ENCODE measurements around the gene HCK.

Gene HCK

DNA sequence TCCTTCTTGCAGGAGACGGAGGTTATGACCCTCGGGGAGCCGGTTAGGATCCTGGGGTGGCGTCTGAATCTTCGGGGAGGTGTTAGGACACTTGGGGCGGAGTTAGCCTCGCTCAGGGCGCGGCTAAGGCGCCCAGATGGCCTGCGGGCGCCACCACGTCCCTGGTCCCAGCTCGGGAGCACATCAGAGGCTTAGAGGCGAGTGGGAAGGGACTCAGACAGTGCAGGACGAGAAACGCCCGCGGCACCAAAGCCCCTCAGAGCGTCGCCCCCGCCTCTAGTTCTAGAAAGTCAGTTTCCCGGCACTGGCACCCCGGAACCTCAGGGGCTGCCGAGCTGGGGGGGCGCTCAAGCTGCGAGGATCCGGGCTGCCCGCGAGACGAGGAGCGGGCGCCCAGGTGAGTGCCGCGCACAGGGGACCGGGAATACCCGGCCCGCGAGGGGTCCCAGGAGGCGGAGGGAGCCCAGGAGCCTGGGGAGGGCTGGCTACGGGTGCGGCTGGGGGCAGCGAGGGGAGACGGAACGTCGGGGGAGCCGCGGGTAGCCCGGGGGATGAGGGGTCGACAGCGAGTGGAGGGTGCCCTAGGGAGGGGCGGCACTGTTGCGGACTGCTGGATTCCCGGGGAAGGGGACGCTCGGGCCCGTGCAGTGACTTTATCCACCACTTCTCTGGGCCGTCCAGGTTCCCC is at the start of gene HCK:
TSS of gene HCK (plus strand) at position 153 of the 688 bp plus-strand sequence.
- Histone ChIP-seq H3K27ac (ENCODE audit: low read depth, low read length) (no peak within 1 kb of the TSS), H3K79me2 (ENCODE audit: control insufficient read depth, insufficient read depth, low read length, unreplicated experiment) (no peaks in the 10 kb centered on the region), H3K36me3 (ENCODE audit: insufficient read depth, low read length) (no peaks in the 10 kb centered on the region), H3K4me3 (ENCODE audit: low read depth, low read length) (no peak within 1 kb of the TSS), H3K27me3 (ENCODE audit: insufficient read depth, low read length) (peaks cover 85% of the 10 kb centered on the region), H2AFZ (ENCODE audit: low read length, unreplicated experiment) (no peak within 1 kb of the TSS), H3K4me1 (ENCODE audit: control insufficient read depth, insufficient read depth, low read length, unreplicated experiment) (no peaks in the 10 kb centered on the region)

DNA sequence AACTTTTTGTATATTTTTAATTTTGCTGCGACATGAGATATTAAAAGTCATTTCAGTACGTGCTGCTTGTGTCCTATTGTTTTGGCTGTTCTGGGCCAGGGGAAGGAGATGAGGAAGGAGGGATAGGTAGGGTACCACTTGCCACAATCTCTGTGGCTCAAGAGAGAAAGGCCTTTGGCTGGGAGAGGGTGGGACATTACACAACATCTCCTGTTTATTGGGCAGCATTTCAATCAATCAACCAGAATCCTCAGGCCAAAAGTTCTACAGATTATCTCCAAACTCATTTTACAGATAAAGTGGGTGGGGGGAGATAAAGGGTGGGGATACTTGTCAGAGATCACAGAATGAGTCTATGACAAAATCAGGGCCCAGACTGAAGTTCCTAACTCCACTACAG is 48.7 kb upstream of the HCK start:
- H2AFZ ChIP-seq (ENCODE audit: low read length, unreplicated experiment), result no peak overlapping the region
- H3K36me3 ChIP-seq (ENCODE audit: insufficient read depth, low read length), result no peaks in the 10 kb centered on the region
- H3K4me3 ChIP-seq (ENCODE audit: low read depth, low read length), result no peak overlapping the region
- H3K27me3 ChIP-seq (ENCODE audit: insufficient read depth, low read length), result no peaks in the 10 kb centered on the region
- H3K27ac ChIP-seq (ENCODE audit: low read depth, low read length), result no peak overlapping the region
- H3K4me1 ChIP-seq (ENCODE audit: control insufficient read depth, insufficient read depth, low read length, unreplicated experiment), result peaks cover 8% of the 10 kb centered on the region
- no peaks in the 10 kb centered on the region for H3K79me2 ChIP-seq (ENCODE audit: control insufficient read depth, insufficient read depth, low read length, unreplicated experiment)

DNA sequence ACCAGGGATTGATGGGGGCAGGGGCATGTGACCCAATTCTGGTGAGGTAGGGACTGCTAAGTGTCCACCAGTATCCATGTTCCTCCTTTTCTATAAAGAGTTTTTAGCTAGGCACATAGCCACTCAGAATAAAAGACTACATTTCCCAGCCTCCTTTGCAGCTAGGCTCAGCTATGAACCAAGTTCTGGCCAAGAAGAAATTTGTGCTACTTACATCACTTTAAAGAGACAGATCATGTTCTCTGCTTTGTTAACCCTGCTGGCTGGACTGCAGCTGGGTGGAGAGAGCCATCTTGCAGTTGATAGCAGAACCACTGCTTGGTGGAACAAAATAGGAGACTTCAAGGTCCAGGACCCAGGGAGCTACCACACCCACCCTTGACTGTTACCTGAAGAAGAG is 47.1 kb upstream of the HCK start:
- Histone ChIP-seq H3K4me3 (ENCODE audit: low read depth, low read length) (no peak overlapping the region), H2AFZ (ENCODE audit: low read length, unreplicated experiment) (no peak overlapping the region), H3K79me2 (ENCODE audit: control insufficient read depth, insufficient read depth, low read length, unreplicated experiment) (no peaks in the 10 kb centered on the region), H3K27ac (ENCODE audit: low read depth, low read length) (no peak overlapping the region), H3K27me3 (ENCODE audit: insufficient read depth, low read length) (peaks cover 2% of the 10 kb centered on the region), H3K4me1 (ENCODE audit: control insufficient read depth, insufficient read depth, low read length, unreplicated experiment) (peaks cover 8% of the 10 kb centered on the region), H3K36me3 (ENCODE audit: insufficient read depth, low read length) (no peaks in the 10 kb centered on the region)

DNA sequence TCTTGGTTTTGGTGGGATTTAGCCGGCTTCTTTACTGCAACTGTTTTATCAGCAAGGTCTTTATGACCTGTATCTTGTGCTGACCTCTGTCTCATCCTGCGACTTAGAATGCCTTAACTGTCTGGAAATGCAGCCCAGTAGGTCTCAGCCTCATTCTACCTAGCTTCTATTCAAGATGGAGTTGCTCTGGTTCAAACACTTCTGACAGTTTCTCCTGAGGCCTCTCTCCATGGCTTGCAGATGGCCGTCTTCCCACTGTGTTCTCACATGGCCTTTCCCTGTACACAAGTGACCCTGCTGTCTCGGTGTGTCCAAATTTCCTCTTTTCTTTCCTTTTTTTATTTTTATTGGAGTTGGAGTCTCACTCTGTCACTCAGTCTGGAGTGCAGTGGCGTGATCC is 46.0 kb upstream of the HCK start:
- H3K79me2 ChIP-seq (ENCODE audit: control insufficient read depth, insufficient read depth, low read length, unreplicated experiment), result no peaks in the 10 kb centered on the region
- no peaks in the 10 kb centered on the region for H3K36me3 ChIP-seq (ENCODE audit: insufficient read depth, low read length)
- peaks cover 8% of the 10 kb centered on the region for H3K4me1 ChIP-seq (ENCODE audit: control insufficient read depth, insufficient read depth, low read length, unreplicated experiment)
- H3K27me3 ChIP-seq (ENCODE audit: insufficient read depth, low read length), result peaks cover 11% of the 10 kb centered on the region
- H3K4me3 ChIP-seq (ENCODE audit: low read depth, low read length), result no peak overlapping the region
- H2AFZ ChIP-seq (ENCODE audit: low read length, unreplicated experiment), result no peak overlapping the region
- H3K27ac ChIP-seq (ENCODE audit: low read depth, low read length), result no peak overlapping the region

DNA sequence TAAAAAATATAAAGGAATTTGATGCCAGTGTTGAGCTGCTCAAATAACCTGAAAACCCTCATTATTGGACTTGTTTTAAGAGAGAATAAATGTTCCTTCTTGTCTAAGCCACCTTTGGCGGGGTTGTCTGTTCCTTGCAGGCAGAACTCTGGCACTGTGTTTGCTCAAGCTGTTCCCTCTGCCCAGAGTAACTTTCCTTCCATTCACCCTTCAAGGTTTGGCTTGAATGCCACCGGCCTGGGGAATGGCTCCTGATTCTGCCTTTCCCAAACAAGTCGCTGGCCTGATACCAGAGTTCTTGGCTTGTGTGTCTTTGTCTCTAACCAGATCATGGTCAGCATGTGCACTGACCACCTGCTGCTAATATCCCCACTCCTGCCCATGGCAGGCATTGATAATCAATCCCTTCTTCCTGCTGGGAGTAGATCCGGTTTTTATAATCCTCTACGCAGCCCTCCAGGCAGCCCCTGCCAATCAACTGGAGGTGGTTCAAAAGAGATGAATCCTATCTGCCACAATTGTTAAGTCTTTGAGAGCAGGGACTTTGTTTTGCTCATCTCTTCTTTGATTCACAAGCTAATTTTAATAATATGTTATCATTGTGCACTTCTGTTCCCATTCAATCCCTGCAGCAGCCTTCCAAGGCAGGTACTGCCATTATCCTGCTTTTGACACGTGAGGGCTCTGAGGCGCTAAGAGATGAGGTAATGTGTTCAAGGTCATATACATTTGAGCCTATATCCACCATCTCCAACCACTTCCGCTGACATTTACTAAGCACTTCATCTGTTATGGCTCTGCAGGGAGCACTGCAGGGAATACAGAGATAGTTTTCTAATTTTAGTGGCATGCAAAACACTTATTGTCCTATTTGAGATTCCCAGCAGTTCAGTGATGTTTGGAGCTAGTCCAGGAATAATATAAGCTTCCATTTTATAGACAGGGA is 44.9 kb upstream of the HCK start:
- Histone ChIP-seq H3K27me3 (ENCODE audit: insufficient read depth, low read length) (peaks cover 17% of the 10 kb centered on the region), H3K79me2 (ENCODE audit: control insufficient read depth, insufficient read depth, low read length, unreplicated experiment) (no peaks in the 10 kb centered on the region), H2AFZ (ENCODE audit: low read length, unreplicated experiment) (peak overlapping the region; percentile 9), H3K4me3 (ENCODE audit: low read depth, low read length) (no peak overlapping the region), H3K27ac (ENCODE audit: low read depth, low read length) (no peak overlapping the region), H3K36me3 (ENCODE audit: insufficient read depth, low read length) (no peaks in the 10 kb centered on the region), H3K4me1 (ENCODE audit: control insufficient read depth, insufficient read depth, low read length, unreplicated experiment) (peaks cover 8% of the 10 kb centered on the region)

DNA sequence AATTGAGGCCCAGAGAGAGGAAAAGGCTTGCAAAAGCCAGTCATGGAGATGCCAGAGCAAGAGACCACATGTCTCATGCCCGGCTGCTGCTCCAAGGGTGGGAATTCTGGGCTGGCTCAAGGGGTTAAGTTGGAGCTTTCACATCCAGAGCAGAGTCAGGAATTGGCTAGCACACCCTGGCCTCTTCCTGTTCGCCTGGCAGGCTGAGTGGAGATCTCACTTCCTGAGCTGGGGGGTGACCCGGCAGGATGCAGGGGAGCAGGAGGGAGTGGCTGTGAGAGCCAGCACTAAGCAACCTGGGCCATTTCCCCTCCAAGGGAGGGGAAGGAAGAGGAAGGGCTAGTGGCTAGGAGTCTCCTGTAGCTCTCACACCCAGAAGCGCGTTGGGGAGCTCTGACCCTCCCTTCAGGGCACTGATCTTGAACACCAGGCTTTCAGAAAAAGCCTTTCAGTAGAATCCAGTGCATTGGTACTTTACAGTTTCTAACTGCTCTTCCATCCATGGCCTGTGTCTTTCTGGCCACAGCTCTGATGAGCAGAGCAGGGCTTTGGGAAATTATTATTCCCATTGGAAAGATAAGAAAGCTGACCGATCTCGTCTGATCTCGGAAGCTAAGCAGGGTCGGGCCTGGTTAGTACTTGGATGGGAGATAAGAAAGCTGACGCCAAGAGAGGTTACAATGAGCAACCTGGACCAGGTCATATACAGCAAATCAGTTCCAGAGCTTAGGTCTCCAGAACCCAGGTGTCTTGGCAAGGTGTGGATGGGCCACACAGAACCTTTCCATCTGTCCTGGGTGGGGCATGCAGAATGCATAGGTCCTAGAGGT is 44.0 kb upstream of the HCK start:
- Histone ChIP-seq H2AFZ (ENCODE audit: low read length, unreplicated experiment) (peak overlapping the region; percentile 9), H3K79me2 (ENCODE audit: control insufficient read depth, insufficient read depth, low read length, unreplicated experiment) (no peaks in the 10 kb centered on the region)

DNA sequence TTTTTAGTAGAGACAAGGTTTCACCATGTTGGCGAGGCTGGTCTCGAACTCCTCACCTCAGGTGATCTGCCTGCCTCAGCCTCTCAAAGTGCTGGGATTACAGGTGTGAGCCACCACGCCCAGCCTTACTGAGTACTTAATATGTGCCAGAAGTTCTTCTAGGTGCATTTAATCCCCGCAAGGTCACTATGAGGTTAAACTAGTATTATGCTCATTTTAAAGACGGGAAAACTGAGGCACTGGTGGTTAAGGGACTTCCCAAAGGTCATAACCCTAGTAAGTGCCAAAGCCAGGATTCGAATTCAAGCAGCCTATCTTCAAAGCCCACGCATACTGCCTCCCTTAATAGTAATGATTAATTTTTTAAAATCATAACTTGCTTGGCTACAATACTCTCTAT is 42.5 kb upstream of the HCK start:
- H2AFZ ChIP-seq (ENCODE audit: low read length, unreplicated experiment), result no peak overlapping the region
- no peak overlapping the region for H3K27ac ChIP-seq (ENCODE audit: low read depth, low read length)
- H3K4me1 ChIP-seq (ENCODE audit: control insufficient read depth, insufficient read depth, low read length, unreplicated experiment), result peaks cover 8% of the 10 kb centered on the region
- no peak overlapping the region for H3K4me3 ChIP-seq (ENCODE audit: low read depth, low read length)
- H3K27me3 ChIP-seq (ENCODE audit: insufficient read depth, low read length), result peaks cover 28% of the 10 kb centered on the region
- H3K79me2 ChIP-seq (ENCODE audit: control insufficient read depth, insufficient read depth, low read length, unreplicated experiment), result no peaks in the 10 kb centered on the region
- H3K36me3 ChIP-seq (ENCODE audit: insufficient read depth, low read length), result no peaks in the 10 kb centered on the region

More for the DNA sequence above, 44.0 kb upstream of the HCK start:
- Histone ChIP-seq H3K4me3 (ENCODE audit: low read depth, low read length) (no peak overlapping the region), H3K36me3 (ENCODE audit: insufficient read depth, low read length) (no peaks in the 10 kb centered on the region), H3K27ac (ENCODE audit: low read depth, low read length) (no peak overlapping the region), H3K27me3 (ENCODE audit: insufficient read depth, low read length) (peaks cover 25% of the 10 kb centered on the region), H3K4me1 (ENCODE audit: control insufficient read depth, insufficient read depth, low read length, unreplicated experiment) (peaks cover 8% of the 10 kb centered on the region)

DNA sequence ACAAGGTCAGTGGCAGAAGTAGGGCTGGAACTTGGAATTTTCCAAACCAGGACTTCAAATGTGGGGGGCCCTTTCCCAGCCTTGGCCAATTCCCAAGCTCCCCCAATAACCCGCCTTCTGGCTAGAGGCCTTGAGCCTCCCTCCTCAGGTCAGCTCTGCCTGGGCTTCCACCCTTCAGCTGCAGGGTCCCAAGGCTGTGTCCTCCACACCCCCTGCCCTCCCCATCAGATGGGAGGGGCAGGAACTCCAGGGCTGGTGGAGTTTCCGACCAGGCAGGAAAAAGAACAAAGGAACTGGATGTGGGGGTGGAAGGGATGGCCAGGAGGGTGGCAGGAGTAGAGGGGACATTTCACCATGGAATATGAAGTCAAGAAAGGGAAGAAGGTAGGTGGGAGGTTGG is 41.9 kb upstream of the HCK start, which contains the start of gene CCM2L:
TSS of gene CCM2L (plus strand) at position 338 of the 400 bp plus-strand sequence. CDS start at position 355, 17 bp downstream.
- H3K27me3 ChIP-seq (ENCODE audit: insufficient read depth, low read length), result peaks cover 33% of the 10 kb centered on the region
- no peak within 1 kb of the TSS for H2AFZ ChIP-seq (ENCODE audit: low read length, unreplicated experiment)
- no peak within 1 kb of the TSS for H3K27ac ChIP-seq (ENCODE audit: low read depth, low read length)
- peaks cover 8% of the 10 kb centered on the region for H3K4me1 ChIP-seq (ENCODE audit: control insufficient read depth, insufficient read depth, low read length, unreplicated experiment)
- no peaks in the 10 kb centered on the region for H3K36me3 ChIP-seq (ENCODE audit: insufficient read depth, low read length)
- H3K79me2 ChIP-seq (ENCODE audit: control insufficient read depth, insufficient read depth, low read length, unreplicated experiment), result no peaks in the 10 kb centered on the region
- no peak within 1 kb of the TSS for H3K4me3 ChIP-seq (ENCODE audit: low read depth, low read length)

DNA sequence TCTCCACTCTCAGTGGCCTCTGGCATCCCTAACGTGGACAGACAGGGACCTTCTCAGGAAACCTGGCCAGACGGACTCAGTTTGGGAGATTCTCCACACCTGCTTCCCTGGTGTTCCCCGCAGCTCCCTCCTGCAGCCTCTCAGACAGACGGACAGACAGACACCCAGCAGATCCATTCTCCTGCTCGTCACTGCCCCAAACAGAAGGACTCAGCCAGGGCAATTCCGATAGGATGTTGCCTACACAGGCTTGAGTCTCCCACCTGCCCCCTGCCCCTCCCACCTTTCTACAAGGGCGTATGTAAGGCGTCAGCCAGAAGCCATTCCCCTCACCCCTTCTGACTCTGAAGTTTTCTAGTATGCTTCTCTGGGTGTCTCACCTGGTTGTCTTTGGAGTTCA is 41.4 kb upstream of the HCK start:
- H3K79me2 ChIP-seq (ENCODE audit: control insufficient read depth, insufficient read depth, low read length, unreplicated experiment), result no peaks in the 10 kb centered on the region
- H3K4me3 ChIP-seq (ENCODE audit: low read depth, low read length), result no peak overlapping the region
- H3K36me3 ChIP-seq (ENCODE audit: insufficient read depth, low read length), result no peaks in the 10 kb centered on the region
- no peak overlapping the region for H2AFZ ChIP-seq (ENCODE audit: low read length, unreplicated experiment)
- peaks cover 8% of the 10 kb centered on the region for H3K4me1 ChIP-seq (ENCODE audit: control insufficient read depth, insufficient read depth, low read length, unreplicated experiment)
- H3K27me3 ChIP-seq (ENCODE audit: insufficient read depth, low read length), result peaks cover 36% of the 10 kb centered on the region
- no peak overlapping the region for H3K27ac ChIP-seq (ENCODE audit: low read depth, low read length)

DNA sequence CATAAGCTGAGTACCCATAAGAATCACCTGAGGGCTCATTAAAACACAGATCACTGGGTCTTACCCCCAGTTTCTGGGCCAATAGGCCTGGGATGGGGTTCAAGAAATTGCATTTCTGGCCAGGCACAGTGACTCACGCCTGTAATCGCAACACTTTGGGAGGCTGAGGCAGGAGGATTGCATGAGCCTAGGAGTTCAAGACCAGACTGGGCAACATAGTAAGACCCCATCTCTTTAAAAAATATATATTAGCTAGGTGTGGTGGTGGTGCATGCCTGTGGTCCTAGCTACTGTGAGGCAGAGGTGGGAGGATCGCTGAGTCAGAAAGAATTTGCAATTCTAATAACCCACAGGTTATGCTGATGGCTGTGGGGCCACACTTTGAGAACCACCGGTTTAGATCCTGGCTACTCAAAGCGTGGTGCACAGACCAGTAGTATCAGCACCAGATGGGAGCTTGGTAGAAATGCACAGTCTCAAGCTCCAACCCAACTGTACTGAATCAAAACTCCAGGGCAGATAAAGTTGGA is 39.8 kb upstream of the HCK start:
- Histone ChIP-seq H3K79me2 (ENCODE audit: control insufficient read depth, insufficient read depth, low read length, unreplicated experiment) (no peaks in the 10 kb centered on the region), H3K4me1 (ENCODE audit: control insufficient read depth, insufficient read depth, low read length, unreplicated experiment) (peaks cover 8% of the 10 kb centered on the region), H3K27ac (ENCODE audit: low read depth, low read length) (no peak overlapping the region), H3K27me3 (ENCODE audit: insufficient read depth, low read length) (peaks cover 50% of the 10 kb centered on the region), H2AFZ (ENCODE audit: low read length, unreplicated experiment) (no peak overlapping the region), H3K4me3 (ENCODE audit: low read depth, low read length) (no peak overlapping the region), H3K36me3 (ENCODE audit: insufficient read depth, low read length) (no peaks in the 10 kb centered on the region)

All from ACC112 (cell line).